GM19025 (cell line): ENCODE data around the gene FUZ.

Experiments used
- ATAC-seq: cut with Tn5 transposase; IDR thresholded peaks from one replicate; pipeline ENCODE4 v1.9.1; 2021; ENCODE audit warnings: mild to moderate bottlenecking, low read depth, moderate library complexity; ENCODE audit not compliant: unreplicated experiment

FUZ gene

DNA sequence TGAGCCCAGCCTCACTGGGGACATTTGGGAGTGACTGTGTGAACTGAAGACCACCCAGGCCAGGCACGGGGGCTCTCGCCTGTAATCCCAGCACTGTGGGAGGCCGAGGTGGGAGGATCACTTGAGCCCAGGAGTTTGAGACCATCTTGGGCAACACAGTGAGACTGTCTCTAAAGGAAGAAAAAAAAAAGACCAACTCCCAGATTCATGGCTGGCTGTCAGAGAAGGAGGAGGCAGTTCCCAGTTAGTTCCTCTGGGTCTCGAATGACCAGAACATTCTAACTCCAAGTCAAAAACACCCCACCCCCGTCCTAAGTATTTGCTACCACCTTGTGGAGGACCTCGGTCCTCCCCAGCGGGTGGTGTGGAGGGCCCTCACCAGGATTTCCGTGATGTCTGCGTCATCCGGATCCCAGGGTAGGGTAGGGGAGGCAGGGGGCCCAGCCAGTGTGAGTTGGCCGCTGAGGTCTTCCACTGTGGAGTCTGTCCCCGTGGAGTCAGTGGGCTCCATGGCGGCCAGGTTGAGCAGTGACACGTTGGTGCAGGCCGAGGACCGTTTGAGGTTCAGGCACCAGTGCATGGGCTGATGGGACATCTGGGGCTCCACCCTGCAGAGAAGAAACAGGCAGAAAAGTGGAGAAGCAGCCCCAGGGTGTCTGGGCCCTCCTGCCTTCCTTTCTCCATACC lies 51.3 kb downstream of the FUZ start:
- ATAC-seq: no peak

DNA sequence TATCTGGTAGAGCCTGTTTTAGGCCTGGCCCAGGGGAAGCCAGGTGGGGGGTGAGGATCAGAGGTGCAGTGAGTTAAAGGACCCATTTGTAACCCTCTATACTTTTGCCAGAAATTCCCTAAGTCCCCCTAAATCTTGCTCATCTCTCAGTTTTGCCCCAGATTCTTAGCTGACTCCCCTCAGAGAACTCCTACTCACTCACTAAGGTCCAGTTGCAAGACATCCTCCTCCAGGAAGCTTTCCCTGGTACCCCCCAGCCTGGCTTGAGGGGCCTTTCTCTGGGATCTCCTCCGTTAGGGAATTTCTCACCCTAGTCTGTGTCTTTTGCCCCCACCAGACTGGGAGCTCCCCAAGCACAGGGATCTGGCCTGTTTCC lies 51.9 kb downstream of the FUZ start:
- ATAC-seq: no peak

DNA sequence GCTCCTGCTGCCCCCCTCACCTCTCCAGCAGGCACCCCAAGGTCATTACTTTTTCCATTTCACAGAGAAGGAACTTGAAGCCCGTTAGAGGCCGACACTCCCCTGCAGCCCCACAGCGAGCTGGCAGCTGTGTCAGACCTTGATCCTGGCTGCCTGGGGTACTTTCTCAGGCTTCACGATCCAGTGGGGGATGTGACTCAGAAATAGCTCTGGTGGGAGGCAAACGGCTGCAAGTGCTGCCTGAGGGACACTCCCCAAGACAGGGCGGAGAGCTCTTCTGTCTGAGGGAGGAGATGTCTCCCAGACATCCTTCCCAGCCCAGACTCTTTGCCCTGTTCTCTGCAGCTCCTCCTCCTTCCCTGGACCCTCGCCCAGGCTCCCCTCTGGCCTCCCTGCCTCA lies 54.8 kb downstream of the FUZ start:
- ATAC-seq: no peak
